H1 (cell line): Measurements from ENCODE around the gene MPV17L2. TPM values are rescaled to one million over a fixed set of nuclear protein-coding genes. Genes with fewer than 3 reads are reported as not detected.
"Not testable (repeated sequence)": the region's sequence is repeated elsewhere in the genome, so short reads cannot be mapped to it uniquely, and the experiment has no call there.

ENCODE experiments used
- CTCF ChIA-PET: fragments of 300-600 bp; sonication (Branson Sonifier 250); formaldehyde crosslinking; loops from one replicate; lab custom pipeline; 2021; ENCODE audit not compliant: partially characterized antibody; lab: Charles Lee
- POLR2A ChIA-PET: fragments of 300-600 bp; sonication (Branson Sonifier 250); formaldehyde crosslinking; loops from one replicate; lab custom pipeline; 2021; ENCODE audit warnings: inconsistent platforms; ENCODE audit not compliant: partially characterized antibody; lab: Charles Lee
- DNase-seq, 2 experiments: peaks; one replicate each; pipeline versions ENCODE4 v3.0.0 to v3.0.0-alpha.2; 2010 to 2022; ENCODE audit warnings: low spot score in 2 of 2, low read depth in 1 of 2, mixed read lengths in 1 of 2
- FAIRE-seq: peaks from 2 replicates; lab custom pipeline; 2011; peaks lifted over from hg19 to GRCh38; lab: Jason Lieb, UNC
- H2AFZ ChIP-seq: 2 replicates; pipeline ENCODE4 v1.8.1; 2012; ENCODE audit warnings: low read length, inconsistent platforms
- H2AK5ac ChIP-seq: 2 replicates; pipeline ENCODE4 v1.6.1; 2013; ENCODE audit warnings: low read depth, low read length
- H2BK120ac ChIP-seq: replicated peaks from 2 replicates; pipeline ENCODE3; 2013; ENCODE audit warnings: low read depth, low read length, inconsistent platforms
- H2BK12ac ChIP-seq: 2 replicates; pipeline ENCODE4 v1.6.1; 2013; ENCODE audit warnings: low read depth, low read length
- H2BK15ac ChIP-seq: 2 replicates; pipeline ENCODE4 v1.6.1; 2013; ENCODE audit warnings: low read length
- H2BK20ac ChIP-seq: 2 replicates; pipeline ENCODE4 v1.6.1; 2013; ENCODE audit warnings: low read length
- H2BK5ac ChIP-seq: 2 replicates; pipeline ENCODE4 v1.6.1; 2013; ENCODE audit warnings: low read depth, low read length
- H3K14ac ChIP-seq: 2 replicates; pipeline ENCODE4 v1.6.1; 2013; ENCODE audit warnings: inconsistent platforms; ENCODE audit not compliant: insufficient read length
- H3K18ac ChIP-seq: 2 replicates; pipeline ENCODE4 v1.6.1; 2013; ENCODE audit warnings: low read length; ENCODE audit errors: extremely low read depth
- H3K23ac ChIP-seq: 2 replicates; pipeline ENCODE4 v1.6.1; 2013; ENCODE audit warnings: inconsistent platforms; ENCODE audit not compliant: insufficient read length
- H3K23me2 ChIP-seq: 2 replicates; pipeline ENCODE4 v1.6.1; 2013; ENCODE audit warnings: low read depth, low read length
- H3K27ac ChIP-seq: 2 replicates; pipeline ENCODE4 v1.6.1; 2011; ENCODE audit warnings: low read depth, low read length, inconsistent platforms
- H3K27me3 ChIP-seq, 4 experiments: replicated peaks in 1 of 4; 1 replicate in 1 of 4; 2 replicates in 3 of 4; pipeline versions ENCODE4 v1.6.1 to v1.8.1; 2011 to 2013; ENCODE audit warnings: low read length in 3 of 4, mild to moderate bottlenecking in 3 of 4, inconsistent platforms in 2 of 4, mixed read lengths in 2 of 4, moderate library complexity in 1 of 4; ENCODE audit not compliant: control insufficient read depth in 3 of 4, insufficient read depth in 3 of 4; ENCODE audit errors: extremely low read depth in 1 of 4
- H3K36me3 ChIP-seq, 4 experiments: 2 replicates each; pipeline versions ENCODE4 v1.6.1 to v1.8.1; 2011 to 2013; ENCODE audit warnings: mild to moderate bottlenecking in 4 of 4, low read length in 3 of 4, moderate library complexity in 2 of 4, control low read depth in 1 of 4, inconsistent platforms in 1 of 4; ENCODE audit not compliant: insufficient read depth in 4 of 4, control insufficient read depth in 2 of 4
- H3K4ac ChIP-seq: replicated peaks from 2 replicates; pipeline ENCODE3; 2013; ENCODE audit warnings: low read length, low read depth, mixed read lengths, inconsistent platforms; ENCODE audit not compliant: insufficient read length
- H3K4me1 ChIP-seq, 4 experiments: replicated peaks in 1 of 4; 1 replicate in 1 of 4; 2 replicates in 3 of 4; pipeline versions ENCODE4 v1.6.1 to v1.8.1; 2011 to 2013; ENCODE audit warnings: low read length in 3 of 4, inconsistent platforms in 2 of 4, mixed read lengths in 1 of 4; ENCODE audit not compliant: insufficient read depth in 4 of 4, control insufficient read depth in 3 of 4
- H3K4me2 ChIP-seq, 2 experiments: 2 replicates each; pipeline versions ENCODE4 v1.6.1 to v1.8.1; 2011 to 2013; ENCODE audit warnings: low read depth in 2 of 2, low read length in 2 of 2, control low read depth in 1 of 2, inconsistent platforms in 1 of 2, mild to moderate bottlenecking in 1 of 2; ENCODE audit not compliant: insufficient read depth in 1 of 2
- H3K4me3 ChIP-seq, 4 experiments: fragments of 200-600, 300-600 bp in 1 of 4; sonication (generic), shearing (Covaris generic), sonication (Bioruptor Twin) in 1 of 4; 2 replicates each; pipeline versions ENCODE4 v1.5.1 to v1.8.1; 2011 to 2016; ENCODE audit warnings: low read length in 4 of 4, low read depth in 3 of 4, control low read depth in 2 of 4, inconsistent platforms in 2 of 4, mild to moderate bottlenecking in 2 of 4, mixed read lengths in 1 of 4, moderate library complexity in 1 of 4; ENCODE audit not compliant: insufficient read depth in 2 of 4; ENCODE audit errors: extremely low read depth in 1 of 4
- H3K56ac ChIP-seq: replicated peaks from 2 replicates; pipeline ENCODE3; 2013; ENCODE audit warnings: low read depth, mild to moderate bottlenecking, mixed read lengths, low read length, inconsistent platforms; ENCODE audit not compliant: insufficient read length
- H3K79me1 ChIP-seq: 2 replicates; pipeline ENCODE4 v1.6.1; 2013; ENCODE audit warnings: low read depth, low read length, control low read depth
- H3K79me2 ChIP-seq, 2 experiments: 2 replicates each; pipeline versions ENCODE4 v1.6.1 to v1.8.1; 2012 to 2013; ENCODE audit warnings: low read length in 2 of 2, mild to moderate bottlenecking in 2 of 2, inconsistent platforms in 1 of 2; ENCODE audit not compliant: insufficient read depth in 2 of 2, control insufficient read depth in 1 of 2
- H3K9ac ChIP-seq, 4 experiments: replicated peaks in 1 of 4; 1 replicate in 1 of 4; 2 replicates in 3 of 4; pipeline versions ENCODE4 v1.6.1 to v1.8.1; 2011 to 2013; ENCODE audit warnings: low read depth in 3 of 4, low read length in 3 of 4, control low read depth in 2 of 4, mild to moderate bottlenecking in 2 of 4, moderate library complexity in 2 of 4, inconsistent platforms in 1 of 4; ENCODE audit errors: extremely low read depth in 1 of 4
- H3K9me3 ChIP-seq, 2 experiments: 2 replicates each; pipeline versions ENCODE4 v1.6.1 to v1.8.1; 2012 to 2013; ENCODE audit warnings: mild to moderate bottlenecking in 2 of 2, moderate library complexity in 2 of 2, control low read depth in 1 of 2, inconsistent platforms in 1 of 2, low read depth in 1 of 2, low read length in 1 of 2, mixed read lengths in 1 of 2; ENCODE audit not compliant: insufficient read depth in 2 of 2
- H4K20me1 ChIP-seq, 2 experiments: replicated peaks in 1 of 2; 2 replicates each; pipeline versions ENCODE3 to v1.8.1; 2011 to 2013; ENCODE audit warnings: inconsistent platforms in 2 of 2, low read length in 2 of 2, mild to moderate bottlenecking in 1 of 2; ENCODE audit not compliant: insufficient read depth in 2 of 2, control insufficient read depth in 1 of 2
- H4K5ac ChIP-seq: 2 replicates; pipeline ENCODE4 v1.6.1; 2013; ENCODE audit warnings: low read length, low read depth, mixed read lengths, inconsistent platforms; ENCODE audit not compliant: insufficient read length
- H4K8ac ChIP-seq: 2 replicates; pipeline ENCODE4 v1.8.0; 2013; ENCODE audit warnings: mild to moderate bottlenecking, moderate library complexity, low read length, inconsistent platforms; ENCODE audit not compliant: insufficient read depth; ENCODE audit errors: extremely low read depth
- H4K91ac ChIP-seq: replicated peaks from 2 replicates; pipeline ENCODE3; 2013; ENCODE audit warnings: low read length, mixed read lengths, inconsistent platforms; ENCODE audit not compliant: insufficient read length
- WGBS, 2 experiments: shearing (Covaris generic) in 1 of 2; methylation state at CpG; one replicate each; pipeline versions ENCODE4 v1.1.6 to v1.1.7; 2013 to 2015; ENCODE audit warnings: low lambda C conversion rate in 2 of 2, mixed read lengths in 2 of 2, inconsistent platforms in 1 of 2, low coverage in 1 of 2, missing lambda C conversion rate in 1 of 2; ENCODE audit not compliant: insufficient replicate concordance in 2 of 2, insufficient coverage in 1 of 2, insufficient read length in 1 of 2; ENCODE audit errors: extremely low coverage in 1 of 2, missing lambda C conversion rate in 1 of 2; 5-methylcytosine and 5-hydroxymethylcytosine counted together
- polyA plus RNA-seq, 7 experiments: library from polyadenylated mRNA; depleted of rRNA in 3 of 7; stranded (reverse) in 5 of 7; unstranded in 2 of 7; fragments of >200 nt in 5 of 7; fragments of 200-250 nt in 2 of 7; gene quantifications; 1 replicate in 5 of 7; 2 replicates in 1 of 7; 4 replicates in 1 of 7; pipeline versions ENCODE4 v1.2.1 to v1.2.3, GENCODE V29; 2011 to 2013; ENCODE audit warnings: missing spikeins in 2 of 7, mixed read lengths in 2 of 7
- total RNA-seq: library from RNA; stranded (reverse); fragmentation: NEBNext Ultra II Directional; extraction: Animal tissue kit (Norgen Biotek cat#: 25700); gene quantifications from 2 replicates; pipeline ENCODE4 v1.2.1, GENCODE V29; 2021

The MPV17L2 gene
- total and polyA plus RNA-seq, 2 of the 8 experiments (the other 6 are each of a cell fraction or from before 2014, with no cell fraction given), result 24.2 to 82.6 TPM

DNA sequence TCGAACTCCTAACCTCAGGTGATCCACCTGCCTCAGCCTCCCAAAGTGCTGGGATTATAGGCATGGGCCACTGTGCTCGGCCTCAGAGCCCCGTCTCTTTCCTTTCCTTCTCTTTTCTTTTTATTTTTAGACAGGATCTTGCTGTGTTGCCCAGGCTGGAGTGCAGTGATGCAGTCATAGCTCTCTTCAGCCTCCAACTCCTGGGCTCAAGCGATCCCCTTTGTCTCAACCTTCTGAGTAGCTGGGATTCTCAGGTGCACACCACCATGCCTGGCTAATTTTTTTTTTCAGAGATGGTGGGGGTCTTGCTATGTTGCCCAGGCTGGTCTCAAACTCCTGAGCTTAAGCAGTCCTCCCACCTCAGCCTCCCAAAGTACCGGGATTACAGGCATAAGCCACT is 16.9 kb downstream of the MPV17L2 start:
- not testable (repeated sequence) for H2BK5ac ChIP-seq, H3K4me3 ChIP-seq, H3K27me3 ChIP-seq, H4K20me1 ChIP-seq, H3K4me2 ChIP-seq, H3K36me3 ChIP-seq, H4K91ac ChIP-seq, H4K5ac ChIP-seq, H4K8ac ChIP-seq, H2AFZ ChIP-seq, FAIRE-seq, H3K4me1 ChIP-seq, H2BK120ac ChIP-seq, H3K18ac ChIP-seq, DNase-seq, H3K23me2 ChIP-seq, H2BK12ac ChIP-seq, H2BK20ac ChIP-seq, H3K79me2 ChIP-seq, H3K56ac ChIP-seq, H2BK15ac ChIP-seq, H3K9ac ChIP-seq, H3K14ac ChIP-seq, H3K23ac ChIP-seq, H3K4ac ChIP-seq, H3K79me1 ChIP-seq, H2AK5ac ChIP-seq, H3K9me3 ChIP-seq, H3K27ac ChIP-seq
- ChIA-PET CTCF (interaction anchor here (0.6 to 11.5 kb wide), 9 partner anchors 11 to 176 kb away, joined by 3 to 305 read pairs (median 4); partner anchors contain the start of gene GDF15), POLR2A (interaction anchor here (1.0 to 7.3 kb wide), 5 partner anchors 10 to 71 kb away, joined by 4 to 65 read pairs (median 11); partner anchors contain the start of gene JUND)
- WGBS, 2 experiments, result 93% methylated on average over 5 of the region's 5 CpGs; no CpG with 5 or more reads in 1 of the 2 experiments
